Peyer's patch (tissue), 4 donors: ENCODE measurements around the gene P2RY12. TPM values are rescaled to one million over a fixed set of nuclear protein-coding genes. Genes with fewer than 3 reads are reported as not detected.
A peak's percentile ranks its signal among the peaks of the same experiment; 100 is the strongest.

Source experiments
- DNase-seq, 3 donors: peaks; one replicate each; pipeline ENCODE4 v3.0.0-alpha.2; 2017 to 2019
- H3K27ac ChIP-seq, 4 donors: fragments of 200-600 bp; sonication (generic); one replicate each; pipeline ENCODE4 v1.5.1; 2016 to 2019
- H3K27me3 ChIP-seq, 2 donors: fragments of 200-600 bp; sonication (generic); one replicate each; pipeline ENCODE4 v1.5.1; 2019
- H3K36me3 ChIP-seq, 3 donors: fragments of 200-600 bp; sonication (generic); one replicate each; pipeline ENCODE4 v1.5.1; 2016 to 2019
- H3K4me1 ChIP-seq, 4 donors: fragments of 200-600 bp; sonication (generic); one replicate each; pipeline ENCODE4 v1.5.1; 2016 to 2019
- H3K4me3 ChIP-seq, 4 donors: fragments of 200-600 bp; sonication (generic); 1 replicate in 3 of 4; 2 replicates in 1 of 4; pipeline ENCODE4 v1.5.1; 2016 to 2019; ENCODE audit warnings: mild to moderate bottlenecking in 1 of 4
- H3K9me3 ChIP-seq, 4 donors: fragments of 200-600 bp; sonication (generic); one replicate each; pipeline ENCODE4 v1.5.1; 2016 to 2019; ENCODE audit warnings: mild to moderate bottlenecking in 1 of 4
- CTCF ChIP-seq, 6 experiments: fragments of 450-650 bp in 4 of 6; fragments of 200-600 bp in 2 of 6; sonication (generic) in 1 of 6; IDR thresholded peaks; one replicate each; pipeline ENCODE4 v1.5.1; 2017 to 2019; ENCODE audit warnings: antibody characterized with exemption in 6 of 6, mild to moderate bottlenecking in 3 of 6, moderate library complexity in 1 of 6
- POLR2A ChIP-seq, 2 donors: fragments of 450-650 bp; IDR thresholded peaks; one replicate each; pipeline ENCODE4 v1.5.1; 2017; ENCODE audit warnings: antibody characterized with exemption in 2 of 2, mild to moderate bottlenecking in 2 of 2, moderate library complexity in 2 of 2
- total RNA-seq, 4 donors: library from RNA; depleted of rRNA; stranded (reverse); fragments of >200 nt; gene quantifications; one replicate each; pipeline ENCODE4 v1.1.0, GENCODE V29; 2016

P2RY12 gene
- total RNA-seq, 4 donors from 2014 or later: 1.7 to 3.3 TPM; not detected in 2

- no peak for DNase-seq
- TF ChIP-seq CTCF (IDR thresholded peaks at IDR 0.05): no peak
- no peak for TF ChIP-seq POLR2A (IDR thresholded peaks at IDR 0.05)
- no peak overlapping the region for H3K27ac ChIP-seq
- no peaks in the 10 kb centered on the region for H3K4me1 ChIP-seq
- H3K9me3 ChIP-seq: no peaks in the 10 kb centered on the region
- H3K4me3 ChIP-seq: no peak overlapping the region
- H3K36me3 ChIP-seq: no peaks in the 10 kb centered on the region
- no peaks in the 10 kb centered on the region for H3K27me3 ChIP-seq
Observed at GRCh38 chr3:151293127-151293526, 91.4 kb downstream of the P2RY12 start.

- Histone ChIP-seq H3K4me1 (no peaks in the 10 kb centered on the region), H3K27ac (no peak overlapping the region), H3K9me3 (no peaks in the 10 kb centered on the region), H3K36me3 (no peaks in the 10 kb centered on the region), H3K27me3 (no peaks in the 10 kb centered on the region), H3K4me3 (no peak overlapping the region)
- no peak for DNase-seq
- peak in 2 of 6 experiments; percentile 30 to 35 for TF ChIP-seq CTCF (IDR thresholded peaks at IDR 0.05)
- TF ChIP-seq POLR2A (IDR thresholded peaks at IDR 0.05): no peak
Observed at GRCh38 chr3:151290673-151291072, 93.9 kb downstream of the P2RY12 start.

- no peak overlapping the region for H3K27ac ChIP-seq
- H3K4me1 ChIP-seq: no peaks in the 10 kb centered on the region
- TF ChIP-seq CTCF (IDR thresholded peaks at IDR 0.05) (no peak), POLR2A (IDR thresholded peaks at IDR 0.05) (no peak)
- no peaks in the 10 kb centered on the region for H3K27me3 ChIP-seq
- no peaks in the 10 kb centered on the region for H3K36me3 ChIP-seq
- DNase-seq: no peak
- no peaks in the 10 kb centered on the region for H3K9me3 ChIP-seq
- H3K4me3 ChIP-seq: no peak overlapping the region
Observed at GRCh38 chr3:151289445-151289844, 95.1 kb downstream of the P2RY12 start.

Other genes with a start within 250 kb of the P2RY12 start
- 10 to 100 TPM in 1 of 4 donors, 1 to 10 TPM in 3; 4.9 to 11.0 (median 7.3) TPM for gene GPR171, start 181.5 kb downstream of the P2RY12 start, total RNA-seq
- gene P2RY14, start 106.2 kb downstream of the P2RY12 start, total RNA-seq: 1 to 10 TPM; 1.2 to 3.6 (median 2.0) TPM
- gene GPR87, start 67.9 kb downstream of the P2RY12 start, total RNA-seq: not detected
- gene P2RY13, start 55.2 kb downstream of the P2RY12 start, total RNA-seq: 1 to 10 TPM in 1 of 4 donors, under 1 TPM in 1, not detected in 2; 0.67 to 1.7 TPM
- 1 to 10 TPM in 3 of 4 donors, under 1 TPM in 1; 0.70 to 5.4 (median 2.3) TPM for gene IGSF10, start 76.3 kb upstream of the P2RY12 start, total RNA-seq